TTC549 (cell line): Measurements from ENCODE around the gene GPR158.

Source experiments
- FAIRE-seq: peaks from 2 replicates; lab custom pipeline; 2012; peaks lifted over from hg19 to GRCh38; lab: Jason Lieb, UNC

Gene GPR158

GRCh38 chr10:25398680-25399079, 223.9 kb downstream of the GPR158 start:
- no peak for FAIRE-seq

- no peak for FAIRE-seq
Observed at GRCh38 chr10:25405871-25406270, 231.1 kb downstream of the GPR158 start.

- no peak for FAIRE-seq
Observed at GRCh38 chr10:25417611-25418010, 242.8 kb downstream of the GPR158 start.

GRCh38 chr10:25425776-25426175, 251.0 kb downstream of the GPR158 start:
- FAIRE-seq = no peak

GRCh38 chr10:25436431-25436830, 261.6 kb downstream of the GPR158 start:
- FAIRE-seq = no peak

GRCh38 chr10:25441270-25441669, 266.5 kb downstream of the GPR158 start:
- FAIRE-seq = no peak

GRCh38 chr10:25444266-25444665, 269.5 kb downstream of the GPR158 start:
- no peak for FAIRE-seq

GRCh38 chr10:25451401-25451800, 276.6 kb downstream of the GPR158 start:
- no peak for FAIRE-seq

- no peak for FAIRE-seq
Observed at GRCh38 chr10:25453619-25454018, 278.8 kb downstream of the GPR158 start.

- no peak for FAIRE-seq
Observed at GRCh38 chr10:25455980-25456567, 281.3 kb downstream of the GPR158 start.

GRCh38 chr10:25457552-25457951, 282.8 kb downstream of the GPR158 start:
- FAIRE-seq = no peak

GRCh38 chr10:25465582-25466372, 291.0 kb downstream of the GPR158 start:
- no peak for FAIRE-seq

GRCh38 chr10:25467881-25468280, 293.1 kb downstream of the GPR158 start:
- FAIRE-seq = no peak

- FAIRE-seq = no peak
Observed at GRCh38 chr10:25481467-25481866, 306.7 kb downstream of the GPR158 start.

GRCh38 chr10:25483999-25484398, 309.2 kb downstream of the GPR158 start:
- FAIRE-seq = no peak

GRCh38 chr10:25487266-25487665, 312.5 kb downstream of the GPR158 start:
- no peak for FAIRE-seq

GRCh38 chr10:25492040-25492439, 317.2 kb downstream of the GPR158 start:
- no peak for FAIRE-seq

- FAIRE-seq = no peak
Observed at GRCh38 chr10:25492680-25493079, 317.9 kb downstream of the GPR158 start.

GRCh38 chr10:25493122-25493893, 318.5 kb downstream of the GPR158 start:
- FAIRE-seq = no peak

- FAIRE-seq = no peak
Observed at GRCh38 chr10:25497246-25497645, 322.4 kb downstream of the GPR158 start.

GRCh38 chr10:25498645-25499044, 323.8 kb downstream of the GPR158 start:
- no peak for FAIRE-seq

- FAIRE-seq = no peak
Observed at GRCh38 chr10:25501912-25502311, 327.1 kb downstream of the GPR158 start.

GRCh38 chr10:25502453-25502852, 327.7 kb downstream of the GPR158 start:
- FAIRE-seq = no peak
